Uterus (tissue), 4 donors: ENCODE data around the gene NRTN. TPM values are rescaled to one million over a fixed set of nuclear protein-coding genes. Genes with fewer than 3 reads are reported as not detected.

Source experiments
- DNase-seq, 2 donors: peaks; one replicate each; pipeline ENCODE4 v3.0.0-alpha.2; 2019 to 2020
- H3K27ac ChIP-seq, 2 donors: fragments of 200-600 bp; sonication (generic); 1 replicate in 1 of 2; 2 replicates in 1 of 2; pipeline ENCODE4 v1.5.1; 2016 to 2018
- H3K27me3 ChIP-seq, 2 donors: fragments of 200-600 bp; sonication (generic); one replicate each; pipeline ENCODE4 v1.5.1; 2018 to 2019; ENCODE audit warnings: control low read depth in 1 of 2
- H3K36me3 ChIP-seq, 2 donors: fragments of 200-600 bp; sonication (generic); one replicate each; pipeline ENCODE4 v1.5.1; 2019; ENCODE audit warnings: control low read depth in 1 of 2
- H3K4me1 ChIP-seq, 2 donors: fragments of 200-600 bp; sonication (generic); one replicate each; pipeline ENCODE4 v1.5.1; 2018 to 2019; ENCODE audit warnings: control low read depth in 1 of 2
- H3K4me3 ChIP-seq, 2 donors: fragments of 200-600 bp; sonication (generic); 1 replicate in 1 of 2; 2 replicates in 1 of 2; pipeline ENCODE4 v1.5.1; 2018 to 2019; ENCODE audit warnings: mild to moderate bottlenecking in 1 of 2
- H3K9me3 ChIP-seq, 2 donors: fragments of 200-600 bp; sonication (generic); one replicate each; pipeline ENCODE4 v1.5.1; 2019; ENCODE audit warnings: control low read depth in 1 of 2
- POLR2A ChIP-seq, 2 donors: fragments of 450-650 bp; IDR thresholded peaks; one replicate each; pipeline ENCODE4 v1.6.1; 2016; ENCODE audit warnings: antibody characterized with exemption in 2 of 2, mild to moderate bottlenecking in 1 of 2, moderate library complexity in 1 of 2
- intact Hi-C: fragments of 100-400 bp; cut with DNase I; formaldehyde crosslinking; loops from one replicate; pipeline ENCODE4 v1.15.1; 2023; ENCODE audit warnings: low total_unique reads
- total RNA-seq, 4 donors: library from RNA; depleted of rRNA in 3 of 4; stranded (reverse); fragments of >200 nt in 3 of 4; gene quantifications; one replicate each; pipeline versions ENCODE4 v1.1.0 to v1.2.4, GENCODE V29; 2014 to 2023
- TF ChIP-seq, protein P1 (sequence below), 4 experiments: fragments of 200-600 bp in 2 of 4; fragments of 450-650 bp in 2 of 4; sonication (generic) in 2 of 4; IDR thresholded peaks; one replicate each; pipeline ENCODE4 v1.5.1; 2016 to 2019; ENCODE audit warnings: antibody characterized with exemption in 4 of 4, mild to moderate bottlenecking in 2 of 4, moderate library complexity in 1 of 4
- donor health status: DM: yes; HTN: yes; CAD: no.

NRTN gene
- total RNA-seq, 4 donors from 2014 or later = 0.35 TPM; not detected in 3

DNA sequence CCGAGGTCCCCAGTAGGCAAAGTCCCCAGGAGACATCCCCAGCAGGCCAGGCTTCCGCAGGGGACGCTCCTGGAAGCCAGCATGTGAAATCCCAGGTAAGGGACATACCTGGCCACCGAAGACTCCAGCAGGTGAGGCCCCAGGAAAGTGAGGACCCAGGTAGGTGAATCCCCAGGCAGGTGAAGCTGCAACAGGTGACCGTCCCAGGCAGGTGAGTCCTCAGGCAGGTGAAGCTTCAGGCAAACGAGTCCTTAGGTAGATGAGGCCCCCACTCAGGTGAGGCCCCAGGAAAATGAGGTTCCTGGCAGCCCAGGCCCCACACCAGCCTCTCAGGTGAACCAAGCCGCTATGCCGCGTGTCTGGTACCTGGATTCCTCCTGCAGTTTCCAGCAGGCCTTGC, 26.3 kb downstream of the NRTN start:
- Histone ChIP-seq H3K9me3 (no peaks in the 10 kb centered on the region), H3K27ac (no peak overlapping the region), H3K4me3 (no peak overlapping the region), H3K36me3 (no peaks in the 10 kb centered on the region), H3K4me1 (peaks cover 0 to 7% of the 10 kb centered on the region in 2 donors), H3K27me3 (peaks cover 0 to 6% of the 10 kb centered on the region in 2 donors)
- no peak for DNase-seq
- no peak for TF ChIP-seq POLR2A (IDR thresholded peaks at IDR 0.05)
- TF ChIP-seq, protein P1, sequence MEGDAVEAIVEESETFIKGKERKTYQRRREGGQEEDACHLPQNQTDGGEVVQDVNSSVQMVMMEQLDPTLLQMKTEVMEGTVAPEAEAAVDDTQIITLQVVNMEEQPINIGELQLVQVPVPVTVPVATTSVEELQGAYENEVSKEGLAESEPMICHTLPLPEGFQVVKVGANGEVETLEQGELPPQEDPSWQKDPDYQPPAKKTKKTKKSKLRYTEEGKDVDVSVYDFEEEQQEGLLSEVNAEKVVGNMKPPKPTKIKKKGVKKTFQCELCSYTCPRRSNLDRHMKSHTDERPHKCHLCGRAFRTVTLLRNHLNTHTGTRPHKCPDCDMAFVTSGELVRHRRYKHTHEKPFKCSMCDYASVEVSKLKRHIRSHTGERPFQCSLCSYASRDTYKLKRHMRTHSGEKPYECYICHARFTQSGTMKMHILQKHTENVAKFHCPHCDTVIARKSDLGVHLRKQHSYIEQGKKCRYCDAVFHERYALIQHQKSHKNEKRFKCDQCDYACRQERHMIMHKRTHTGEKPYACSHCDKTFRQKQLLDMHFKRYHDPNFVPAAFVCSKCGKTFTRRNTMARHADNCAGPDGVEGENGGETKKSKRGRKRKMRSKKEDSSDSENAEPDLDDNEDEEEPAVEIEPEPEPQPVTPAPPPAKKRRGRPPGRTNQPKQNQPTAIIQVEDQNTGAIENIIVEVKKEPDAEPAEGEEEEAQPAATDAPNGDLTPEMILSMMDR (IDR thresholded peaks at IDR 0.05) = no peak
- intact Hi-C loops = no loop called here

- DNase-seq = no peak
- no peak overlapping the region for H3K4me3 ChIP-seq
- intact Hi-C loops = no loop called here
- H3K27ac ChIP-seq = no peak overlapping the region
- peaks cover 0 to 7% of the 10 kb centered on the region in 2 donors for H3K4me1 ChIP-seq
- no peak for TF ChIP-seq POLR2A (IDR thresholded peaks at IDR 0.05)
- TF ChIP-seq, protein P1 (IDR thresholded peaks at IDR 0.05) = no peak
- H3K27me3 ChIP-seq = peaks cover 0 to 6% of the 10 kb centered on the region in 2 donors
- no peaks in the 10 kb centered on the region for H3K9me3 ChIP-seq
- H3K36me3 ChIP-seq = no peaks in the 10 kb centered on the region
These were observed 27.2 kb downstream of the NRTN start for GRCh38 chr19:5832061-5832460.

DNA sequence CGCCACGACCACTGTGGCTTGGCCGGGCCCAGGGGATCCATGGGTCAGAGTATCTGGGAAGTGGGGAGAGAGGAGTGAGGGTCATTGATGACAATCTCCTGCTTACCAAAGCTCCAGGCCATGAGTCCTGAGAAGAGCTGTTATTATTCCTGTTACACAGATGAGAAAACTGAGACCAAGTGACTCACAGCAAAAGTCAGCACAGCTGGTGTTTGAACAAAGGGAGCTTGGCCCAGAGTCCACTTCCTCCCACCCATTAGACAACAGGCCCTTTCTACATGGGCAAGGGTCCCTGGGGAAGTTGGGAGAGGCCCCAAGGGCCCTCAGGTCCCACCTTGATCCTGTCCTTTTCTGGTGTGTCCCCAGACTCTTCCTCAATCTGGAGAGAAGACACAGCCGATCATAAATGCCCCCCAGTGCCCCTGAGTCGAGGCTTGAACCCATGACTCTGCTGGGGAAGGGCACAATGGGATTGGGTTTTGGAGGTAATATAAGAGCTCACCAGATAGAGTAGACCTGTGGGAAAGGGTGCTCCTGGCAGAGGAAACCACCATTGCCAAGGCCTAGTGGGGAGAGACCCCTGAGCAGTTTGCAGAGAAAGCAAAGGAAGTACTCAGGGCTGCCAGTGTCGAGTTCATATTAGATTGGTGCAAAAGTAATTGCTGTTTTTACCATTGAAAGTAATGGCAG, 27.8 kb downstream of the NRTN start:
- no peak overlapping the region for H3K27ac ChIP-seq
- H3K4me3 ChIP-seq = no peak overlapping the region
- intact Hi-C loops = no loop called here
- TF ChIP-seq POLR2A (IDR thresholded peaks at IDR 0.05) = no peak
- TF ChIP-seq, protein P1 (IDR thresholded peaks at IDR 0.05) = no peak
- peaks cover 0 to 7% of the 10 kb centered on the region in 2 donors for H3K4me1 ChIP-seq
- no peaks in the 10 kb centered on the region for H3K36me3 ChIP-seq
- H3K9me3 ChIP-seq = no peaks in the 10 kb centered on the region
- H3K27me3 ChIP-seq = peaks cover 0 to 6% of the 10 kb centered on the region in 2 donors
- DNase-seq = no peak

GRCh38 chr19:5837761-5838352, 33.0 kb downstream of the NRTN start:
- no peak for DNase-seq
- Histone ChIP-seq H3K27ac (no peak overlapping the region), H3K36me3 (no peaks in the 10 kb centered on the region), H3K27me3 (no peaks in the 10 kb centered on the region), H3K4me1 (no peaks in the 10 kb centered on the region), H3K4me3 (no peak overlapping the region), H3K9me3 (no peaks in the 10 kb centered on the region)
- TF ChIP-seq, protein P1 (IDR thresholded peaks at IDR 0.05) = no peak
- TF ChIP-seq POLR2A (IDR thresholded peaks at IDR 0.05) = no peak
- intact Hi-C loops = no loop called here

- no peaks in the 10 kb centered on the region for H3K9me3 ChIP-seq
- no peak for DNase-seq
- no peak overlapping the region for H3K4me3 ChIP-seq
- intact Hi-C loops = no loop called here
- TF ChIP-seq, protein P1 (IDR thresholded peaks at IDR 0.05) = no peak
- TF ChIP-seq POLR2A (IDR thresholded peaks at IDR 0.05) = no peak
- no peak overlapping the region for H3K27ac ChIP-seq
- no peaks in the 10 kb centered on the region for H3K4me1 ChIP-seq
- no peaks in the 10 kb centered on the region for H3K36me3 ChIP-seq
- no peaks in the 10 kb centered on the region for H3K27me3 ChIP-seq
These were observed 33.6 kb downstream of the NRTN start for GRCh38 chr19:5838353-5839064.
